GM06990 (cell line): ENCODE results near the gene RABGEF1.
"Not testable (repeated sequence)": the region's sequence is repeated elsewhere in the genome, so short reads cannot be mapped to it uniquely, and the experiment has no call there.

Experiments
- DNase-seq: peaks from one replicate; pipeline ENCODE4 v3.0.0-alpha.2; 2011; ENCODE audit not compliant: insufficient read length; ENCODE audit errors: extremely low read depth
- H3K27me3 ChIP-seq: replicated peaks from 2 replicates; pipeline ENCODE4 v1.6.0; 2011; ENCODE audit warnings: low read length; ENCODE audit not compliant: control insufficient read depth, insufficient read depth
- H3K36me3 ChIP-seq: 2 replicates; pipeline ENCODE4 v1.5.1; 2011; ENCODE audit warnings: low read length; ENCODE audit not compliant: control insufficient read depth, insufficient read depth
- H3K4me3 ChIP-seq: replicated peaks from 2 replicates; pipeline ENCODE4 v1.5.1; 2011; ENCODE audit warnings: low read depth, mild to moderate bottlenecking, control low read depth, low read length
- TF ChIP-seq, protein P1 (sequence below): IDR thresholded peaks from 2 replicates; pipeline ENCODE4 v1.5.1; 2011; ENCODE audit warnings: low read length, control low read depth, mild to moderate bottlenecking, inconsistent platforms; ENCODE audit not compliant: insufficient read depth, poor library complexity, severe bottlenecking

Gene RABGEF1

DNA sequence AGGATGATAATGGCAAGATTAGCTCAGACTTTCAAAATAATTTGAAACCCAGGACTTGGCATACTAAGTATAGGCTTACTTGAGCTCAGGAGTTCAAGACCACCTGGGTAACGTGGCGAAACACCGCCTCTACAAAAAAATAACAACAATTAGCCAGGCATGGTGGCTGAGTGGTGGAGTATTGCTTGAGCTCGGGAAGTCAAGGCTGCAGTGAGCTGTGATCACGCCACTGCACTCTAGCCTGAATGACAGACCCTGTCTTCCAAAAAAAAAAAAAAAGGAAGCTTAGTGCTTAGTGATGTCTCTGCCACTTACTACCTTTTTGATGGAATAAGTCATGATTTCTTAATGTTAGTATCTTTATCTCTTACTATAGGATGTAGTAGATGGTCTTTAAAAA lies 25.5 kb downstream of the RABGEF1 start:
- H3K4me3 ChIP-seq, result no peak overlapping the region
- no peaks in the 10 kb centered on the region; the same call in 1 of the 2 replicates for H3K36me3 ChIP-seq
- no peak for DNase-seq
- TF ChIP-seq, protein P1, sequence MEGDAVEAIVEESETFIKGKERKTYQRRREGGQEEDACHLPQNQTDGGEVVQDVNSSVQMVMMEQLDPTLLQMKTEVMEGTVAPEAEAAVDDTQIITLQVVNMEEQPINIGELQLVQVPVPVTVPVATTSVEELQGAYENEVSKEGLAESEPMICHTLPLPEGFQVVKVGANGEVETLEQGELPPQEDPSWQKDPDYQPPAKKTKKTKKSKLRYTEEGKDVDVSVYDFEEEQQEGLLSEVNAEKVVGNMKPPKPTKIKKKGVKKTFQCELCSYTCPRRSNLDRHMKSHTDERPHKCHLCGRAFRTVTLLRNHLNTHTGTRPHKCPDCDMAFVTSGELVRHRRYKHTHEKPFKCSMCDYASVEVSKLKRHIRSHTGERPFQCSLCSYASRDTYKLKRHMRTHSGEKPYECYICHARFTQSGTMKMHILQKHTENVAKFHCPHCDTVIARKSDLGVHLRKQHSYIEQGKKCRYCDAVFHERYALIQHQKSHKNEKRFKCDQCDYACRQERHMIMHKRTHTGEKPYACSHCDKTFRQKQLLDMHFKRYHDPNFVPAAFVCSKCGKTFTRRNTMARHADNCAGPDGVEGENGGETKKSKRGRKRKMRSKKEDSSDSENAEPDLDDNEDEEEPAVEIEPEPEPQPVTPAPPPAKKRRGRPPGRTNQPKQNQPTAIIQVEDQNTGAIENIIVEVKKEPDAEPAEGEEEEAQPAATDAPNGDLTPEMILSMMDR, result no peak
- H3K27me3 ChIP-seq, result no peaks in the 10 kb centered on the region

DNA sequence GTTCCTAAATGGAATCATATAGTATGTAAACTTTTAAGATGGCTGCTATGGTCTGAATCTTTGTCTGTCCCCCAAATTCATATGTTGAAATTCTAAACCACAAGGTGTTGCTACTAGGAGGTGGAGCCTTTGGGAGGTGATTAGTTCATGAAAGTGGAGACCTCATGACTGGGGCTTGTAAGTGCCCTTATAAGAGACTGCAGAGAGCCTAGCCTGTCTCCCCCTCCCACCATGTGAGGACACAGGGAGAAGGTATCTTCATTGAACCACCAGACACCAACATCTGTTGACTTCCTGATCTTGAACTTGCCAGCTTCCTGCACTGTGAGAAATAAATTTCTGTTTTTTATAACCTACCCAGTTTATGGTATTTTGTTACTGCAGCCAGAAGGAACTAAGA lies 27.0 kb downstream of the RABGEF1 start:
- not testable (repeated sequence) for H3K36me3 ChIP-seq, H3K27me3 ChIP-seq, DNase-seq, H3K4me3 ChIP-seq

DNA sequence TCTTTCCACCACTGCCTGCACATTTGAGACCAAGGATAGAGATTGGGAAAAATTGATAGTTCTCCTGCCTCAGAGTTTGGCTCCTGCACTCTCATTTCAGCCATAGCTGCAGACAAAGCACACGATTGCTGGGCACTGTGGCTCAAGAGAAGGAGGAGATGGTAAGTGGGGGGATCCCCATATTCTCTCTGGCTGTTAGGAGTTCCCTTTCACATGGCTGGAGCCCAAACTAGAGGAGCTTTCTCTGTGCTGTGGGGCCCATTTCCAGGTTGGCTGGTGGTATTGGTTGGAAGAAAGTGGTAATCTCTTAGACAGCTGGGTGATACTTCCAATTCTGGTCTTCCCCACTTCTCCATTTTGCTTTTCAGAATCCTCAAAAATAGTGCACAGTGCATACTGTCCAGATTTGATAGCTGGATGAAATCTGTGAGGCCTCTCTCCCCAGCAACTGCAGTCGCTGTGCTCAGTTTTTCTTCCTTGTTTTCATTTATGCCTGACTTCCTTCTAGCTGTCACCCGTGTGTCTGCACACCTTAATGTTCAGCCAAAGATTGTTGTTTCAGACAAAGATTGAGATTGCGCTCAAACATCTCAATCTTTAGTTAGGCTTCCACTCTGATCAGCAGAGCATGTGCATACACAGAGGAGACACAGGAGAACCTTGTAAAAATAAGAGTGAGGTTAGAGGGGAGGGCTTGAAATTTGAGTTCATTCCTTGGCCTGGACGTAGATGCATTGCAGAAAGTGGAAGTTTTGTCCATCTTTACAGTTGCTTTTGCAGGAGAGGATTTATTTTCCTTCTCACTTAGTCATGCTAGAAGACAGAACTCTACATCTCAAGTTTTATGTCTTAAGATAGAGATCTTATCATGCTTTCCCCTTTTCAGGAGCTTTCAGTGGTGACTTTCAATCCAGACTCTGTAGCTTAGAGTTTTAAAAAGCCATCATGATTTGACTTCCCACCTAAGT lies 28.6 kb downstream of the RABGEF1 start:
- TF ChIP-seq, protein P1, result no peak
- DNase-seq, result no peak
- Histone ChIP-seq H3K27me3 (no peaks in the 10 kb centered on the region), H3K4me3 (no peak overlapping the region), H3K36me3 (peaks cover 3% of the 10 kb centered on the region; the same call in 1 of the 2 replicates)

DNA sequence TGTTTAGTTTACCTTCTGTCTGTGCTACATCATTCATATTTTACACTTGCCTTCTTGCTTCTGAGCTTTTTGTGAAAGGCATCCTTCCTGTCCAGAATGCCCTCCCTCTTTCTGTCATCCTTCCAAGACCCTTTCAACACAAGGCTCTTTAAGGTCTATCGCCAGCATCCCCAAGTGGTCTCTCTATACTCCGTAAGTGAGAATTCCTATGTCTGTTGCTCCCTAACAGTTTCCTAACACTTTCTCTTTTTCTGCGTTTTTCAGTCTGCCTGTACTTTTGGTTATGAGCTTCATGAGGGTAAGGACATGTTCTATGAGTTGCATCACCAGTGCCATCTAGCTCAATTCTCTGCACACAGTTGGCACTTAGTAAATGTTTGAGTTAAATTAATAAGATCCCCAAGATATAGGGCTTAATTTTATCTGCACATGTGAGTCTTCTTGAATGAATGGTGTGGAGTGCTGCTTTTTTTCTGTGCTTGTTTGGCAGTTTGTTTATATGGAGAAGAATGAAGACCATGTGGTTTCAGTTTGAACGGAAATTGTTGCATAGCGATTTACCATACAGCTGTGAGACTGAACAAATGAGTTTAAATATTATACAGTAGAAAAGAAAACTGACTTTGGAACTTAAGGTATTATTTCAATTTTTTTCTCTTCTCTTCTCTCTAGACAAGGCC lies 29.4 kb downstream of the RABGEF1 start:
- Histone ChIP-seq H3K27me3 (no peaks in the 10 kb centered on the region), H3K4me3 (no peak overlapping the region), H3K36me3 (peaks cover 3% of the 10 kb centered on the region; the same call in 1 of the 2 replicates)
- TF ChIP-seq, protein P1, result no peak
- no peak for DNase-seq

DNA sequence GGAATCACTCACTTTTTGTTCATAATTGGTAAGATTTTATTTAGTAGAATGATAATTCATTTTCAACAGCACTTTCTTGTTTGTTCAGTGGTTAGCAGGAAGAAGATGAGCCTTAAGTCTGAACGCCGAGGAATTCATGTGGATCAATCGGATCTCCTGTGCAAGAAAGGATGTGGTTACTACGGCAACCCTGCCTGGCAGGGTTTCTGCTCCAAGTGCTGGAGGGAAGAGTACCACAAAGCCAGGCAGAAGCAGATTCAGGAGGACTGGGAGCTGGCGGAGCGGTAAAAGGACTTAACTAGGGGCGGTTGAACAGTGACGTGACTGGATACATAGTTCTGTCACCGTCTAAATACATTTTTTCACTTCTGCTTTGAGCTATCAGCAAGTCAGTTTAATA lies 31.3 kb downstream of the RABGEF1 start:
- Histone ChIP-seq H3K4me3 (no peak overlapping the region), H3K36me3 (peaks cover 5% of the 10 kb centered on the region; the same call in 1 of the 2 replicates), H3K27me3 (no peaks in the 10 kb centered on the region)
- DNase-seq, result no peak
- TF ChIP-seq, protein P1, result no peak

DNA sequence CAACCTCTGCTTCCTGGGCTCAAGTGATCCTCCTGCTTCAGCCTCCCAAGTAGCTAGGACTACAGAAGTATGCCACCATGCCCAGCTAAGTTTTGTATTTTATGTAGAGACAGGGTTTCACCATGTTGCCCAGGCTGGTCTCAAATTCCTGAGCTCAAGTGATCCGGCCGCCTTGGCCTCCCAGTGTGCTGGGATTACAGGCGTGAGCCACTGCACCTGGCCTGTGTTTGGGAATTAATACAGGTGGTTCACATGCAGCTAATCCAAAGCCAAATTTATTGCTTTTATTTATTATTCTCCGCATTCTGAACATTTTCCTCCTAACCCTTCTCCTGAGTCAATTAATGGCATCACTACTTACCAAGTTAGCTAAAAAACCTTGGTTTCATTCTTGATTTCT lies 33.2 kb downstream of the RABGEF1 start:
- not testable (repeated sequence) for H3K4me3 ChIP-seq, DNase-seq, H3K36me3 ChIP-seq, H3K27me3 ChIP-seq

DNA sequence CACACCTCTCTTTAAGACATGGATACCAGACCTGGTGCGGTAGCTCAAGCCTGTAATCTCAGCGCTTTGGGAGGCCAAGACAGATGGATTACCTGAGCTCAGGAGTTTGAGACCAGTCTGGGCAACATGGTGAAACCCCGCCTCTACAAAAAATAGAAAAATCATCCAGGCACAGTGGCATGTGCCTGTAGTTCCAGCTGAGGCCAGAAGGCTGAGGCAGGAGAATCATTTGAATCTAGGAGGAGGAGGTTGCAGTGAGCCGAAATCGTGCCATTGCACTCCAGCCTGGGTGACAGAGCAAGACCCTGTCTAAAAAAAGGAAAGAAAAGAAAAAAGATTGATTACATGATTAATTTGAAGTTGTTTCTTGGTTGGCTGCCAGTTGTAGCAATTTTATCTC lies 35.9 kb downstream of the RABGEF1 start:
- not testable (repeated sequence) for H3K36me3 ChIP-seq, H3K27me3 ChIP-seq, DNase-seq, H3K4me3 ChIP-seq
